ENCODE results near the gene DRAM2. TPM values are rescaled to one million over a fixed set of nuclear protein-coding genes. Genes with fewer than 3 reads are reported as not detected.

DRAM2 gene
- total and polyA plus RNA-seq, 9 of the 15 experiments (the other 6 are each of a cell fraction or from before 2014, with no cell fraction given): 29.0 to 161 (median 53.5) TPM

DNA sequence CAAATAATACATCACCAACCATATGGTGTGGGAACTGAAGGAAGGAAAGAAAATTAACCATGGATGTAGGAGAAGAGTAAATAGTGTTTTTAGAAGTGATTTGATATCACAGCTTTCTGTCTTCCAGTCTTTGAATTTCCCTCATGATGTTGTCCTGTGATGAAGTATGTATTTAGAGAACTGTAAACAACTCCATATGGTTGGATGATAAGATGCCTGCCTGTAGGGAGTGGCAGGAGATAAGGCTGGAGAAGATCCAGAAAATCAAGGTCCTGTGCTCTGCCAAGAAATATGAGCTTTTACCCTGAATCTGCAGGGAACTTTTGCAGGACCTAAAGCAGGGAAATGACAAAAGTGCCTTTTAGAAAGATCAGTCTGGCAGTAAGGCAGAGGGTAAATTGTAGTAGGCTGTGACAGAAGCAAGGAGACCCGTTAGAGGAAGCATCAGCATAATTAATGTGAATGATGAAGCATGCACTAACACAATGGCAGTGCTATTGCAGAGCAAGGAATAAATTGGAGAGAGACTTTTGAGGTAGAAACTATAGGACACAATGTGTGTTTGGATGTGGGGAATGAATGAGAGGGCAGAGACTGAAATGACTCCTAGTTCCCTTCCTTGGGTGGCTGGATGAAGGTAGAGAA lies 22.1 kb upstream of the DRAM2 start (continued):
- TF ChIP-seq, protein P1, sequence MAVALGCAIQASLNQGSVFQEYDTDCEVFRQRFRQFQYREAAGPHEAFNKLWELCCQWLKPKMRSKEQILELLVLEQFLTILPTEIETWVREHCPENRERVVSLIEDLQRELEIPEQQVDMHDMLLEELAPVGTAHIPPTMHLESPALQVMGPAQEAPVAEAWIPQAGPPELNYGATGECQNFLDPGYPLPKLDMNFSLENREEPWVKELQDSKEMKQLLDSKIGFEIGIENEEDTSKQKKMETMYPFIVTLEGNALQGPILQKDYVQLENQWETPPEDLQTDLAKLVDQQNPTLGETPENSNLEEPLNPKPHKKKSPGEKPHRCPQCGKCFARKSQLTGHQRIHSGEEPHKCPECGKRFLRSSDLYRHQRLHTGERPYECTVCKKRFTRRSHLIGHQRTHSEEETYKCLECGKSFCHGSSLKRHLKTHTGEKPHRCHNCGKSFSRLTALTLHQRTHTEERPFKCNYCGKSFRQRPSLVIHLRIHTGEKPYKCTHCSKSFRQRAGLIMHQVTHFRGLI (CRISPR knock-in tag; IDR thresholded peaks at IDR 0.05): peak; percentile 83
- TF ChIP-seq SIX5 (IDR thresholded peaks at IDR 0.05; ENCODE audit: borderline replicate concordance in 1 of 2, insufficient read depth in 1 of 2, low read depth in 1 of 2, low read length in 2 of 2): no peak
- TF ChIP-seq, protein P2, sequence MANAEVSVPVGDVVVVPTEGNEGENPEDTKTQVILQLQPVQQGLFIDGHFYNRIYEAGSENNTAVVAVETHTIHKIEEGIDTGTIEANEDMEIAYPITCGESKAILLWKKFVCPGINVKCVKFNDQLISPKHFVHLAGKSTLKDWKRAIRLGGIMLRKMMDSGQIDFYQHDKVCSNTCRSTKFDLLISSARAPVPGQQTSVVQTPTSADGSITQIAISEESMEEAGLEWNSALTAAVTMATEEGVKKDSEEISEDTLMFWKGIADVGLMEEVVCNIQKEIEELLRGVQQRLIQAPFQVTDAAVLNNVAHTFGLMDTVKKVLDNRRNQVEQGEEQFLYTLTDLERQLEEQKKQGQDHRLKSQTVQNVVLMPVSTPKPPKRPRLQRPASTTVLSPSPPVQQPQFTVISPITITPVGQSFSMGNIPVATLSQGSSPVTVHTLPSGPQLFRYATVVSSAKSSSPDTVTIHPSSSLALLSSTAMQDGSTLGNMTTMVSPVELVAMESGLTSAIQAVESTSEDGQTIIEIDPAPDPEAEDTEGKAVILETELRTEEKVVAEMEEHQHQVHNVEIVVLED (CRISPR knock-in tag; IDR thresholded peaks at IDR 0.05): 0 out of 2 replicates have a peak, but pooled peaks have one; percentile 40
- TF ChIP-seq SP1 (CRISPR knock-in tag; IDR thresholded peaks at IDR 0.05): no peak
- peak; percentile 89 for TF ChIP-seq CTBP1 (IDR thresholded peaks at IDR 0.05; ENCODE audit: borderline replicate concordance)
- TF ChIP-seq, protein P3, sequence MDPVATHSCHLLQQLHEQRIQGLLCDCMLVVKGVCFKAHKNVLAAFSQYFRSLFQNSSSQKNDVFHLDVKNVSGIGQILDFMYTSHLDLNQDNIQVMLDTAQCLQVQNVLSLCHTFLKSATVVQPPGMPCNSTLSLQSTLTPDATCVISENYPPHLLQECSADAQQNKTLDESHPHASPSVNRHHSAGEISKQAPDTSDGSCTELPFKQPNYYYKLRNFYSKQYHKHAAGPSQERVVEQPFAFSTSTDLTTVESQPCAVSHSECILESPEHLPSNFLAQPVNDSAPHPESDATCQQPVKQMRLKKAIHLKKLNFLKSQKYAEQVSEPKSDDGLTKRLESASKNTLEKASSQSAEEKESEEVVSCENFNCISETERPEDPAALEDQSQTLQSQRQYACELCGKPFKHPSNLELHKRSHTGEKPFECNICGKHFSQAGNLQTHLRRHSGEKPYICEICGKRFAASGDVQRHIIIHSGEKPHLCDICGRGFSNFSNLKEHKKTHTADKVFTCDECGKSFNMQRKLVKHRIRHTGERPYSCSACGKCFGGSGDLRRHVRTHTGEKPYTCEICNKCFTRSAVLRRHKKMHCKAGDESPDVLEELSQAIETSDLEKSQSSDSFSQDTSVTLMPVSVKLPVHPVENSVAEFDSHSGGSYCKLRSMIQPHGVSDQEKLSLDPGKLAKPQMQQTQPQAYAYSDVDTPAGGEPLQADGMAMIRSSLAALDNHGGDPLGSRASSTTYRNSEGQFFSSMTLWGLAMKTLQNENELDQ (CRISPR knock-in tag; IDR thresholded peaks at IDR 0.05; ENCODE audit: borderline replicate concordance): no peak
- TF ChIP-seq MXI1 (IDR thresholded peaks at IDR 0.05; ENCODE audit: low read depth, low read length): peak; percentile 51; the same call in 1 of the 2 replicates
- peak; percentile 99 to 100 for TF ChIP-seq RCOR1 (IDR thresholded peaks at IDR 0.05; ENCODE audit: borderline replicate concordance in 1 of 2, low read depth in 2 of 2, low read length in 2 of 2)
- TF ChIP-seq POLR2B (IDR thresholded peaks at IDR 0.05; ENCODE audit: low read depth, partially characterized antibody): no peak
- TF ChIP-seq ZNF431 (CRISPR knock-in tag; IDR thresholded peaks at IDR 0.05): no peak
- no peak for TF ChIP-seq NR4A1 (CRISPR knock-in tag; IDR thresholded peaks at IDR 0.05)
- TF ChIP-seq NR4A1 (tag; IDR thresholded peaks at IDR 0.05): peak; percentile 93
- TF ChIP-seq, protein P4, sequence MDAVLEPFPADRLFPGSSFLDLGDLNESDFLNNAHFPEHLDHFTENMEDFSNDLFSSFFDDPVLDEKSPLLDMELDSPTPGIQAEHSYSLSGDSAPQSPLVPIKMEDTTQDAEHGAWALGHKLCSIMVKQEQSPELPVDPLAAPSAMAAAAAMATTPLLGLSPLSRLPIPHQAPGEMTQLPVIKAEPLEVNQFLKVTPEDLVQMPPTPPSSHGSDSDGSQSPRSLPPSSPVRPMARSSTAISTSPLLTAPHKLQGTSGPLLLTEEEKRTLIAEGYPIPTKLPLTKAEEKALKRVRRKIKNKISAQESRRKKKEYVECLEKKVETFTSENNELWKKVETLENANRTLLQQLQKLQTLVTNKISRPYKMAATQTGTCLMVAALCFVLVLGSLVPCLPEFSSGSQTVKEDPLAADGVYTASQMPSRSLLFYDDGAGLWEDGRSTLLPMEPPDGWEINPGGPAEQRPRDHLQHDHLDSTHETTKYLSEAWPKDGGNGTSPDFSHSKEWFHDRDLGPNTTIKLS (IDR thresholded peaks at IDR 0.05; ENCODE audit: borderline replicate concordance, low read depth): no peak
- TF ChIP-seq RBFOX2 (IDR thresholded peaks at IDR 0.05; ENCODE audit: low read depth, low read length): no peak
- TF ChIP-seq, protein P5, sequence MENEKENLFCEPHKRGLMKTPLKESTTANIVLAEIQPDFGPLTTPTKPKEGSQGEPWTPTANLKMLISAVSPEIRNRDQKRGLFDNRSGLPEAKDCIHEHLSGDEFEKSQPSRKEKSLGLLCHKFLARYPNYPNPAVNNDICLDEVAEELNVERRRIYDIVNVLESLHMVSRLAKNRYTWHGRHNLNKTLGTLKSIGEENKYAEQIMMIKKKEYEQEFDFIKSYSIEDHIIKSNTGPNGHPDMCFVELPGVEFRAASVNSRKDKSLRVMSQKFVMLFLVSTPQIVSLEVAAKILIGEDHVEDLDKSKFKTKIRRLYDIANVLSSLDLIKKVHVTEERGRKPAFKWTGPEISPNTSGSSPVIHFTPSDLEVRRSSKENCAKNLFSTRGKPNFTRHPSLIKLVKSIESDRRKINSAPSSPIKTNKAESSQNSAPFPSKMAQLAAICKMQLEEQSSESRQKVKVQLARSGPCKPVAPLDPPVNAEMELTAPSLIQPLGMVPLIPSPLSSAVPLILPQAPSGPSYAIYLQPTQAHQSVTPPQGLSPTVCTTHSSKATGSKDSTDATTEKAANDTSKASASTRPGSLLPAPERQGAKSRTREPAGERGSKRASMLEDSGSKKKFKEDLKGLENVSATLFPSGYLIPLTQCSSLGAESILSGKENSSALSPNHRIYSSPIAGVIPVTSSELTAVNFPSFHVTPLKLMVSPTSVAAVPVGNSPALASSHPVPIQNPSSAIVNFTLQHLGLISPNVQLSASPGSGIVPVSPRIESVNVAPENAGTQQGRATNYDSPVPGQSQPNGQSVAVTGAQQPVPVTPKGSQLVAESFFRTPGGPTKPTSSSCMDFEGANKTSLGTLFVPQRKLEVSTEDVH (IDR thresholded peaks at IDR 0.05; ENCODE audit: low read depth, partially characterized antibody): peak; percentile 35

All from K562 (cell line).